Body of pancreas (tissue), 4 donors: ENCODE results near the gene DOK6. TPM values are rescaled to one million over a fixed set of nuclear protein-coding genes. Genes with fewer than 3 reads are reported as not detected.

Experiments used
- ATAC-seq: fragments of 150-250 bp; one replicate; pipeline ENCODE4 v1.9.1; 2016
- DNase-seq, 4 donors: peaks; one replicate each; pipeline ENCODE4 v3.0.0-alpha.2; 2019
- H3K27ac ChIP-seq, 4 donors: fragments of 200-600 bp; sonication (generic); 1 replicate in 3 of 4; 2 replicates in 1 of 4; pipeline versions ENCODE4 v1.5.1 to v1.6.1; 2016 to 2019; ENCODE audit warnings: mild to moderate bottlenecking in 1 of 4, mixed read lengths in 1 of 4, moderate library complexity in 1 of 4
- H3K27me3 ChIP-seq, 2 donors: fragments of 200-600 bp; sonication (generic); one replicate each; pipeline ENCODE4 v1.6.0; 2016; ENCODE audit warnings: mild to moderate bottlenecking in 1 of 2
- H3K36me3 ChIP-seq, 2 donors: fragments of 200-600 bp; sonication (generic); replicated peaks in 1 of 2; 2 replicates each; pipeline ENCODE4 v1.5.1; 2016; ENCODE audit warnings: low read depth in 2 of 2; ENCODE audit not compliant: insufficient read depth in 1 of 2
- H3K4me1 ChIP-seq: fragments of 200-600 bp; sonication (generic); one replicate; pipeline ENCODE4 v1.6.0; 2016
- H3K4me3 ChIP-seq, 2 donors: fragments of 200-600 bp; sonication (generic); 1 replicate in 1 of 2; 2 replicates in 1 of 2; pipeline ENCODE4 v1.5.1; 2016 to 2019
- H3K9me3 ChIP-seq, 3 donors: fragments of 200-600 bp; sonication (generic); 1 replicate in 2 of 3; 2 replicates in 1 of 3; pipeline ENCODE4 v1.5.1; 2016
- CTCF ChIP-seq, 7 experiments: fragments of 450-650 bp in 4 of 7; fragments of 200-600 bp in 3 of 7; sonication (generic) in 3 of 7; IDR thresholded peaks; one replicate each; pipeline ENCODE4 v1.5.1; 2016 to 2019; ENCODE audit warnings: antibody characterized with exemption in 7 of 7
- POLR2A ChIP-seq, 3 donors: fragments of 450-650 bp; IDR thresholded peaks; one replicate each; pipeline ENCODE4 v1.6.1; 2016; ENCODE audit warnings: antibody characterized with exemption in 3 of 3, mild to moderate bottlenecking in 2 of 3
- WGBS, 2 donors: methylation state at CpG; one replicate each; pipeline ENCODE4 v1.1.5; 2017; 5-methylcytosine and 5-hydroxymethylcytosine counted together
- intact Hi-C: fragments of 100-400 bp; cut with DNase I; formaldehyde crosslinking; loops from one replicate; pipeline ENCODE4 v1.15.1; 2023
- total RNA-seq, 2 donors: library from RNA; depleted of rRNA; stranded (reverse); fragments of >200 nt; gene quantifications; one replicate each; pipeline ENCODE4 v1.1.0, GENCODE V29; 2016

The DOK6 gene
- total RNA-seq, 2 donors from 2014 or later: under 0.01 to 0.66 TPM

- no peak overlapping the region for H3K27ac ChIP-seq
- H3K4me1 ChIP-seq: no peaks in the 10 kb centered on the region
- no peak for ATAC-seq
- intact Hi-C loops: no loop called here
- H3K36me3 ChIP-seq: no peaks in the 10 kb centered on the region
- H3K4me3 ChIP-seq: no peak overlapping the region
- TF ChIP-seq POLR2A (IDR thresholded peaks at IDR 0.05) (no peak), CTCF (IDR thresholded peaks at IDR 0.05) (no peak)
- no peaks in the 10 kb centered on the region for H3K27me3 ChIP-seq
- DNase-seq: no peak
- WGBS, 2 donors: 67 to 73% methylated on average over 2 of the region's 2 CpGs
- H3K9me3 ChIP-seq: no peaks in the 10 kb centered on the region
Observed at GRCh38 chr18:69635482-69635881, 234.8 kb downstream of the DOK6 start.

- DNase-seq (peak in 1 of 4 donors; percentile 9), ATAC-seq (no peak)
- Histone ChIP-seq H3K4me1 (no peaks in the 10 kb centered on the region), H3K9me3 (no peaks in the 10 kb centered on the region), H3K36me3 (no peaks in the 10 kb centered on the region), H3K27ac (no peak overlapping the region), H3K4me3 (no peak overlapping the region), H3K27me3 (no peaks in the 10 kb centered on the region)
- WGBS, 2 donors: 74 to 75% methylated on average over 6 of the region's 6 CpGs
- TF ChIP-seq POLR2A (IDR thresholded peaks at IDR 0.05) (no peak), CTCF (IDR thresholded peaks at IDR 0.05) (peak in 3 of 7 experiments; percentile 29 to 33 (median 31))
- intact Hi-C loops: no loop called here
Observed at GRCh38 chr18:69636529-69637301, 236.0 kb downstream of the DOK6 start.

- DNase-seq (no peak), ATAC-seq (no peak)
- H3K36me3 ChIP-seq: no peaks in the 10 kb centered on the region
- intact Hi-C loops: no loop called here
- H3K9me3 ChIP-seq: no peaks in the 10 kb centered on the region
- no peak overlapping the region for H3K27ac ChIP-seq
- no peak for TF ChIP-seq POLR2A (IDR thresholded peaks at IDR 0.05)
- no peak for TF ChIP-seq CTCF (IDR thresholded peaks at IDR 0.05)
- H3K4me1 ChIP-seq: no peaks in the 10 kb centered on the region
- 0 to 50% methylated on average over 1 of the region's 1 CpG for WGBS, 2 donors
- H3K27me3 ChIP-seq: no peaks in the 10 kb centered on the region
- H3K4me3 ChIP-seq: no peak overlapping the region
Observed at GRCh38 chr18:69638056-69638455, 237.4 kb downstream of the DOK6 start.

GRCh38 chr18:69647702-69648101 is 247.0 kb downstream of the DOK6 start:
- no peak overlapping the region for H3K4me3 ChIP-seq
- WGBS, 2 donors: 78 to 82% methylated on average over 3 of the region's 3 CpGs

More at GRCh38 chr18:69647702-69648101, 247.0 kb downstream of the DOK6 start:
- Histone ChIP-seq H3K9me3 (no peaks in the 10 kb centered on the region), H3K4me1 (no peaks in the 10 kb centered on the region), H3K27ac (no peak overlapping the region), H3K27me3 (peaks cover 0 to 5% of the 10 kb centered on the region in 2 donors), H3K36me3 (no peaks in the 10 kb centered on the region)
- no peak for TF ChIP-seq CTCF (IDR thresholded peaks at IDR 0.05)
- TF ChIP-seq POLR2A (IDR thresholded peaks at IDR 0.05): no peak
- intact Hi-C loops: no loop called here
- no peak for ATAC-seq
- no peak for DNase-seq
